CD4-positive, alpha-beta T cell treated with Interleukin-6 at 100 ng/mL for 8 hours (primary cell): ENCODE data around the gene PPFIA4.

ENCODE experiments used
- DNase-seq: peaks from one replicate; pipeline ENCODE4 v3.0.0-alpha.2; 2020; ENCODE audit warnings: mixed read lengths, low spot score

PPFIA4 gene

GRCh38 chr1:203099805-203100515 lies 73.7 kb downstream of the PPFIA4 start:
- no peak for DNase-seq

DNA sequence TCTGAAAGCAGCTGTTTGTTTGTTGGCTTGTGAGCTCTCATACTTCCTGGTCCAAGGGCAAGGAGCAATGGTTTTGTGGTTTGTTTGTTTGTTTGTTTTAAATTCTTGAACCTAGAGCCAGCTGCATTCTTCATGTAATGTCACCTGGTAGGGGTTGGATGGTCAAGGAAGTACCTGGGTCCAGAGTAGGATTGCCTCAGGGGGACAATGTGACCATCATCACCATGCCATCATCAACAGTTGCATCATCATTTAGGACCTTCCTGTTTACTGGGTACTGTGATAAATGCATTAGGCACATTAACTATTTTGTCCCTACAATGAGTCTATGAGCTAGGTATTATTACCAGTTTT lies 74.2 kb downstream of the PPFIA4 start:
- DNase-seq = no peak

DNA sequence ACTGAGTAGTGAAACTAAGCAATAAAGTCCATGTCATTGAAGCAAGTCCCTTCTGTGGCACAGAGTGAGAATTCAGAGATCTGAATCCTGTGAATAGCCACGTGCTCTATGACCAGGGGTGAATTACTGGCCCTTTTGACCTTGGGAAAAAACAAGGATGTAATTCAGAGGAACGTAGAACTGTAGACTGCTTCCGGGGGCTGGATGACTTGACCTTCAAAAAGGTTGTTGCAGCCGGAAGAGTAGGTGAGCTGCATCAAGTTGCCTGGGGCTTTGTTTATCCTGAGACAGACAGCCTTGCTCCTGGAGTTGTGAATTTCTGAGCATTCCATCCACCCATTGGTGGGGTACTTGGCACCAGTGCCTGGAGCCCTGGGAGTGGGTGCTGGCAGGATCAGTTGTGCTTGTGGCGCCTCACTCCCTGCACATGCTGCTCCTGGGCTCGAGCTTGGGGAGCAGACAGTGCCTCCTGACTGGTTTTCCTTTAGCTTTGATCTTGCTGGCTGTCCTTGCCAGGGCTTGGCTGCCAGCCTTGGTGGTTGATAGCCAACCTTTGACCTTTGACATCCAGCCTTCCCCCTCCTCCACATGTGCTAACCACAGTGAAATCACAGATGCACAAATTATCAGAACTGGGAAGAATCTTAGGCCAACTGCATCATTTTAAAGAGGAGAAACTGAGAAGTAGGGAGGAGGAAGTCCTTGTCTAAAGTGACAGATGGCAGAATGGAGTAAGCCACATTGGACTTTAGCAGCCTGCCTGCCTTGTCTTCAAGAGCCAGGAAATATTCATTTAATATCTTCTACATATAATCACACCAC lies 75.7 kb downstream of the PPFIA4 start:
- DNase-seq = no peak

- no peak for DNase-seq
Measured at GRCh38 chr1:203103216-203103615, 76.9 kb downstream of the PPFIA4 start.

DNA sequence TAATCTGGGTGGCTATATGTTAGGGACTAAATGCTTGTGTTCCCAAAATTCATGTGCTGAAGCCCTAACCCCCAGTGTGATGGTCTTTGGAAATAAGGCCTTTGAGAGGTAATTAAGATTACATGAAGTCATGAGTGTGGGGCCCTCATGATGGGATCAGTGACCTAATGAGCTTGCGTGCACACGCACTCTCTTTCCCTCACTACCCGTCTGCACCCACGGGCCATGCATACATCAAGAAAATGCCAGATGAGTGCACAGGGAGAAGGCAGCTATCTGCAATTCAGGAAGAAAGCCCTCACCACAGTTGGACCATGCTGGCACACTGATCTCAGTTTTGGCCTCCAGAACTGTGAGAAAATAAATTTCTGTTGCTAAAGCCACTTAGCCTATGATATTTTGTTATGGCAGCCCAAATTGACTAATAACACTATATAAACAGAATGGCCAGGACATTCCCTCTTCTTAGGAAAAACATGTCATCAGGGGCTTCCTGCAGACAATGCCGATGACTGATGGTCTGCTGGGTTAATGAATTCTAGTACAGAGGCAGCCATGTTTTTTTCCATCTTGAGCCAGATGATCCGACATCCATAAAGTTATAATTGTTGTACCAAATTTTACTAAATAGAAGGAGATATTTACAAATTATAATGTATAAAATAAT lies 77.7 kb downstream of the PPFIA4 start:
- no peak for DNase-seq

DNA sequence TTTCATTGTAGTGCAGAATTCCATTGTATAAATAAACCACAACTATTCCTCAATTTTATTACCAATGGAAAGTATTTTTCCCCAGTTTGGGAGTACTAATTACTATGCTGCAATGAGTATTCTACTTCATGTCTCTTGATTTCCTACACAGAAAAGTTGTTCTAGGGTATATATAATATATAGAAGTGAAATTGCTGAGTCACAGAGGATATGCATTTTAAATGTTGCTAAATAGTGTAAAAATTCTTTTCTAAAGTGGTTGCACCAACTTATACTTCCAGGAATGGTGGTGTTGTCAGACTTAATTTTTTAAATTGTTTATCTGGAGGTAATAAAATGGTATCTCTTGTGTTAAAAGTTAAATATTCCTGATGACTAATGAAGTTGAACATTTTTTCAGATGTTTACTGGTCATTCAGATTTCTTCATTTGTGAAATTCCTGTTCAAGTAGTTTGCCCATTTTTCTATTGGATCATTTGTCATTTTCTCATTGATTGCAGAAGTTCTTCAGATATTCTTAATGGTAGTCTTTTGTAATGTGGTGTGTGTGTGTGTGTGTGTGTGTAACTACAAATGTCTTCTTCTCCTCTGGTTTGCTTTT lies 78.6 kb downstream of the PPFIA4 start:
- DNase-seq = no peak

DNA sequence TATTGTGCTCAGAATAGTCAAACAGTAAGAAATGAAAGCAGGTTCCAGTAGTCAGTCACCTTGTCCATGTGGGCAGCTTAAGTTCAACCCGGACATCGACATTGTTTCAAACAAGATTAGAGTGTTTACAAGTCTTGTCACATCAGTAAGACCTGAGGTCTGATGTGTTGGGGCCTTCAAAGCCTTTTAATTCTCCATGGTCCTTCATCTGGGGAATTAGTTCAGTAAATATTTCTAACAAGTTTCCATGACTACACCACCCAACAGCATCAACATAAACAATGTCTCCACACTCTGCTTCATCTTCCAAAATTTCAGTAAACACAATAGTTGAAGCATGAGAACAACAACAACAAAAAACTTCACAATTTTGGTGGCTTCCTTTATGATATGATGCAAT lies 86.2 kb downstream of the PPFIA4 start:
- no peak for DNase-seq

- DNase-seq = no peak
Measured at GRCh38 chr1:203113308-203113707, 87.0 kb downstream of the PPFIA4 start.

GRCh38 chr1:203114202-203114601 lies 87.9 kb downstream of the PPFIA4 start:
- no peak for DNase-seq

DNA sequence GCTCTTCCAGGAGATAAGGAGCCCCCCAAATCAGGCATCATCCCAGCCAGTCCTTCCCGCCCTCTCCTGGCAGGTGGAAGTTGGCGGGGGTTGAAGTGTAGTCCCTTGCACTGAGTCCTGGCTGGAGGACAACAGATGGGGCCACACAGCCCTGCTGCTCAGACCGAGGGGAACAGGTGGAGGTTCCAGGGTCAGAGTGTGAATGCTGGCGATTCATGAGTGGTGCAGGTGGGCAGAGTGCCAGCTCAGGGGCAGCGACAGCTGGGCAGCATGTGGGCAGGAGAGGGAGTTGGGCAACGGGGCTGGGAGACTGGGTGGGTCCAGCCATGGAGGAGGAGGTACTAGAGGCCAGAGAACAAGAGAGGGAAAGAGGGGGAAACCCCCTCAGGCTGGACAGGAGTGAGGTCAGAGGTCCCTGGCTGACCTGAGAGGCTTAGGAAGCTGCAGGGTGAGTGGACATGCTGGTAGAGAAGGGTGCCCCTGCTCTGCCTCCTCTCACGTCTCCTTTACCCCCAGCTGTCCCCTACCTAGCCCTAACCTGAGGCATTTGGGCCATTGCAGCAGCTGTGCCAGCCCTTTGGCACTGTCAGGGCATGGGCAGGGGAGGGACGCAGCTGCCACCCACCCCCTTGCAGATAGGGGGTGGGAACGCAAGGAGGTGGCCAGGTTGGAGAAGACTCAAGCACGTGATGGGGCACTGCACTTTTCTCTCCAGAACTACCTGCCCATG lies 90.0 kb downstream of the PPFIA4 start:
- DNase-seq = no peak

- DNase-seq = no peak
Measured at GRCh38 chr1:203117611-203118575, 91.6 kb downstream of the PPFIA4 start.

DNA sequence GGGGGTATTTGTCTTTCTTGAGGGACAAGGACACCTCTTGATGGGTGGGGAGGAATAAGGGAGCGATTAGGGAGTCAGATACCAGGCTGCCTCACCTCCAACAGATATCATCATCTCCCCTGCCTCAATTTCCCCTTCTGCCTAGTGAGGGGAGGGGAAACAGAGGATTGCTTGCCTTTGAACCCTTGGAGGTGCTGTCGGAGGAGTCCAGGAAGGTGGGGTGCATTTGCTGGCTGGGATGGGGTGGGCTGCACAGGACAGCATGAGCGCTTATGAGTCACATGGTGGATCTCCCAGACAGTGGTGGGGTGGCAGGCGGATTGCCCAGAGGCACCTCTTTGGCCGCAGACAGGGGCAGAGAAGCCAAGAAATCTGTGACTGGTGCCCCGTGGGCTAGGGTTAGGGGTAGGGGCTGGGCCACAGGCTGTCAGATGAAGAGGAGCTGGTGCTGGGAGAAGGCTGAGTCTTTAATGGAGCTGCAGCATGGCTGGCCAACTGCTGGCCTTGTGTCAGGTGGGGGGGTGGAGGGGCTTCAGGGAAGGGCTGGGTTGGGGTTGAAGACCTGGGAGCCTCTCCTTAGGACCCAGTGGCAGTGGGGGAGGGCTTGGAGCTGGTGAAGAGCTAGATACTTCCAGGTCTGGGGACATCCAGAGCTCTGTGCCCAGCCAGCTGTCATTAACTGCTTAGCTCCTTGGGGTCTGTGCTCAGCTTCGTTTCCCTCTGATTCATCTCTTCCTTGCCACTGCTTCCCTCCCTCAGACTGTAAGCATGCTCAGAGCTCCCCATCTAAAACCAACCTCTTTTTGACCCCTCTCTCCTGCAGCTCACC lies 94.2 kb downstream of the PPFIA4 start:
- DNase-seq = no peak

- no peak for DNase-seq
Measured at GRCh38 chr1:203121186-203122015, 95.1 kb downstream of the PPFIA4 start.

DNA sequence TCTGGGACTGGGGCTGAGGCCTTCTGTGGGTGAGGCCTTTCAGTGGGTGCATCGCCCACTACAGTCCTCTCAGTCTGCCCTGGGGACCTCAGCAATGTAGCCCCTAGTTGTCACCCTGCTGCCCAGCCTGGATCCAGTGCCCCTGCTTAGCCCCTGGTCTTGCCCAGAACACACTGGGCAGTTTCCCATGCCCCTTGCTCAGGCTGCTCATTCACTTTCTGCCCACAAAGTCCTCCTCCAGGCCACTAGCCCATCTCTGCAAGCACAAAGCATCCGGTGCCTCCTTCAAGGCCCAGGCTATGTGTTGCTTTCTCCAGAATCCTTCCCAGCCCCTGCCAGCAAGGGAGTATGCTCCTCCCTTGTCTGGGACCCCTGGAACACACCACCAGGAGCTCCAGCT lies 95.9 kb downstream of the PPFIA4 start:
- DNase-seq = no peak

GRCh38 chr1:203124011-203124410 lies 97.7 kb downstream of the PPFIA4 start:
- DNase-seq = no peak

DNA sequence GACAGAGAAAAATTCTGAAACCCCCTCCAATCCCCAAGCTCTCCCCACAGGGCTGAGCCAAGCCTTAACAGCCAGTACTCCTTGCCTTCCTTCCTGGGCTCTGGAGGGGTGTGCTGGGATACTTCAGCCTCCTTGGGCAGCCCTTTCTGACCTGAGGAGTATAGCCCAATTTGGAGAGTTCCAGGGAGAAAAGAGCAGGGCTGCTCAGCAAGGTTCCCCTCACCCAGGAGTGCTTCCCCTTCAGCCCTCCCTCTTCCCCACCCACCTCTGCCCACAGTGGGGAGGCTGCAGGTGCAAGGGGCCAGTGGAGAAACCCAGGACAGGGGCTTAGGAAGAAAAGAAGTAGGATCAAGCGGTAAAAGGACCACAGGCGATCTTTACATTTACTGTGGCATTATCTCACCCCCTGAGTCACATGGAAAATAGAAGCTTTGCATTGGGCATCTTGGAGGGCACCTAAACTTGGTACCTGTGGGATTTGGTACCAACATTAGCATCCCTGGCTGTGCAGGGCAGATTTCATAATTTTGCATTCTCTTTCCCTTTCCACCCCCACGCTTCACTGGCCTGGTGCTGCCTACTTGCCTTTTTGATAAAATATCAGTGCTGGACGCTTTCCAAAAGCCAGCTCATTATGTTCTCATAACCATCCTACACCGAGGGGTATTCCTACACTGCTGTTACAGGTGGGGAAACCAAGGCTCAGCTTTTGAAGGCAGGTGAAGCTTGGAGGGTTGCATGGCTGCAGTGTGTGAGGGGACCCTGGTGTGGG lies 98.4 kb downstream of the PPFIA4 start:
- no peak for DNase-seq

DNA sequence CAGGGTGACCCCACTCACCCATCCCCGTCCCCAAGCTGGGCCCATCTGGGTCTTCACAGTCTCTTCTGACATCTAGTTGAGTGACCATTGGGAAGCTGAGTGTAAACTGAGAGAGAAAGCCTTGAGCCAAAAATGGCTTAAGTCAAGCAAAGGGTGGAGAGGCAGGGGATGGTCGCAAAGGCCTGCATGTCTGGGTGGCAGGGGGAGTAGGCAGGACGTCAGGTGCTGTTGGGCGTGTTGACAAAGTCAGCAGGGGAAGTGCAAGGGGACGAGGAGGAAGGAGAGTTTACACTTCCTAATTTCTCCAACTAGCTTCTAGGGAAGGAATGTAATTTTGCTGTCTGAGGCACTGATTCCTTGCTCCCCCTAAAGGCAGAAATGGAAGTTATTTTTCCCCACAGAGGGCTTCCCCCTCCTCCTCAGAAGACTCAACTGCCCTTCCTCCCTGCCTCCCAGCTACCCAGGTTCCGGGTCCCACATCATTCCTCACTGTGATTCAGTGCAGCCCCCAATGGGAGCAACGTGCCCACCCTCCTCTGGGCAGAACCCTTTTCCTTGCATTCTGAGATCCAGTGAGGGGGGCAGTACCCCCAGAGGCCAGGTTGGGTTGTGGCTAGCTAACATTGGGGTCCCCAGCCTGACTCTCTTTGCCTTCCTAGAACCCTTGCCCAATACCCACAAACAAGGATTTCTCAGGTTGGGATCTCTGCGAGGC lies 100.0 kb downstream of the PPFIA4 start:
- DNase-seq = no peak
